Trophoblast cell (in vitro differentiated cells and primary cell): ENCODE measurements around the gene PLXDC2.

Experiments used
- DNase-seq, 2 donors: peaks; one replicate each; pipeline ENCODE4 v3.0.0-alpha.2; 2016
- H2AFZ ChIP-seq: 2 replicates; pipeline ENCODE4 v1.6.1; 2013; ENCODE audit warnings: low read length, moderate library complexity, mild to moderate bottlenecking; ENCODE audit not compliant: insufficient read depth, poor library complexity
- H2AK5ac ChIP-seq: 2 replicates; pipeline ENCODE4 v1.6.1; 2013; ENCODE audit warnings: mild to moderate bottlenecking, low read length
- H2BK120ac ChIP-seq: 2 replicates; pipeline ENCODE4 v1.6.1; 2013; ENCODE audit warnings: low read length, mild to moderate bottlenecking, moderate library complexity; ENCODE audit not compliant: insufficient read depth, poor library complexity
- H2BK12ac ChIP-seq: 2 replicates; pipeline ENCODE4 v1.6.1; 2013; ENCODE audit warnings: mild to moderate bottlenecking, low read length, moderate library complexity
- H2BK5ac ChIP-seq: 2 replicates; pipeline ENCODE4 v1.6.1; 2013; ENCODE audit warnings: low read length, low read depth, moderate library complexity, mild to moderate bottlenecking; ENCODE audit not compliant: poor library complexity
- H3K14ac ChIP-seq: 2 replicates; pipeline ENCODE4 v1.6.1; 2013; ENCODE audit warnings: mild to moderate bottlenecking, low read length
- H3K18ac ChIP-seq: 2 replicates; pipeline ENCODE4 v1.6.1; 2013; ENCODE audit warnings: mild to moderate bottlenecking, low read length
- H3K23ac ChIP-seq: 2 replicates; pipeline ENCODE4 v1.6.1; 2013; ENCODE audit warnings: low read length
- H3K27ac ChIP-seq: 2 replicates; pipeline ENCODE4 v1.5.1; 2013; ENCODE audit warnings: low read depth, mild to moderate bottlenecking, inconsistent platforms, low read length, moderate library complexity
- H3K27me3 ChIP-seq: 2 replicates; pipeline ENCODE4 v1.6.1; 2013; ENCODE audit warnings: inconsistent platforms, mild to moderate bottlenecking, low read length, moderate library complexity; ENCODE audit not compliant: insufficient read depth
- H3K36me3 ChIP-seq, 2 experiments: 1 replicate in 1 of 2; 2 replicates in 1 of 2; pipeline ENCODE4 v1.6.1; 2013; ENCODE audit warnings: low read length in 2 of 2, mild to moderate bottlenecking in 2 of 2, moderate library complexity in 1 of 2; ENCODE audit not compliant: insufficient read depth in 2 of 2, control insufficient read depth in 1 of 2
- H3K4ac ChIP-seq: 2 replicates; pipeline ENCODE4 v1.6.1; 2013; ENCODE audit warnings: low read depth, mild to moderate bottlenecking, low read length, moderate library complexity
- H3K4me1 ChIP-seq, 2 experiments: 1 replicate in 1 of 2; 2 replicates in 1 of 2; pipeline ENCODE4 v1.6.1; 2013; ENCODE audit warnings: low read length in 2 of 2, mild to moderate bottlenecking in 2 of 2, moderate library complexity in 1 of 2; ENCODE audit not compliant: insufficient read depth in 2 of 2, control insufficient read depth in 1 of 2
- H3K4me2 ChIP-seq: 2 replicates; pipeline ENCODE4 v1.6.1; 2013; ENCODE audit warnings: inconsistent platforms, mild to moderate bottlenecking, low read length, moderate library complexity
- H3K4me3 ChIP-seq: 2 replicates; pipeline ENCODE4 v1.5.1; 2013; ENCODE audit warnings: mild to moderate bottlenecking, low read depth, low read length, inconsistent platforms
- H3K79me1 ChIP-seq: one replicate; pipeline ENCODE4 v1.6.1; 2013; ENCODE audit warnings: low read length
- H3K79me2 ChIP-seq: 2 replicates; pipeline ENCODE4 v1.6.1; 2013; ENCODE audit warnings: low read length, mild to moderate bottlenecking; ENCODE audit not compliant: control insufficient read depth, insufficient read depth, poor library complexity
- H3K9ac ChIP-seq: 2 replicates; pipeline ENCODE4 v1.6.1; 2013; ENCODE audit warnings: mild to moderate bottlenecking, low read length
- H3K9me3 ChIP-seq: 2 replicates; pipeline ENCODE4 v1.6.1; 2013; ENCODE audit warnings: low read depth, mild to moderate bottlenecking, control low read depth, inconsistent platforms, low read length; ENCODE audit not compliant: insufficient read depth
- H4K12ac ChIP-seq: 2 replicates; pipeline ENCODE4 v1.6.1; 2013; ENCODE audit warnings: low read depth, mild to moderate bottlenecking, low read length, moderate library complexity
- H4K8ac ChIP-seq: 2 replicates; pipeline ENCODE4 v1.6.1; 2013; ENCODE audit warnings: low read depth, mild to moderate bottlenecking, low read length, moderate library complexity
- H4K91ac ChIP-seq: one replicate; pipeline ENCODE4 v1.6.1; 2013; ENCODE audit warnings: low read depth, mild to moderate bottlenecking, low read length, moderate library complexity
- WGBS: extraction: QIAGEN DNeasy Blood & Tissue Kit; methylation state at CpG from one replicate; pipeline ENCODE4 v1.1.7; 2013; ENCODE audit warnings: missing lambda C conversion rate; ENCODE audit not compliant: insufficient read length, insufficient coverage; ENCODE audit errors: extremely low coverage; 5-methylcytosine and 5-hydroxymethylcytosine counted together

Gene PLXDC2

DNA sequence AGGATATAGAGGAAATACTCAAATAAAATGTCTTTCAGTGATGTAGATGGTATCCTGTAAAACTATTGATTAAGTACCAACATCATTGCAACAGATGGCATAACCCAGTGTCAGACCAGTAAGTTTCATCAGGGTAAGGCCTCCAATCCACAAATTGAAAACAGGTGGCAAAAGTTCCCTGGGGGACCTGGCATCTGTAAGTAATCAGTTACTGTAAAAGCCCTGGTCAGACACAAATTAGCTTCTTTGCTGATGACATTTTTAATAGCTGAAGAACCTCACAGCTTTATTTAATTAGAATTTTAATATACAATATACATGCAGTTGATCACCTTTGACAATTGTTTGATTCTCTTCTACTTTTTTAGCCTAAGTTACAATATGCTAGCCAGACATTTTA is 152.5 kb downstream of the PLXDC2 start:
- no peaks in the 10 kb centered on the region for H3K9me3 ChIP-seq
- H3K27me3 ChIP-seq: no peaks in the 10 kb centered on the region
- no peak overlapping the region for H3K18ac ChIP-seq
- H4K12ac ChIP-seq: no peak overlapping the region
- H2BK5ac ChIP-seq: no peak overlapping the region
- DNase-seq: no peak
- no peak overlapping the region for H2AFZ ChIP-seq
- no peak overlapping the region for H4K91ac ChIP-seq
- no peak overlapping the region for H3K4ac ChIP-seq
- no peak overlapping the region for H2AK5ac ChIP-seq
- no peak overlapping the region for H3K14ac ChIP-seq
- H3K9ac ChIP-seq: no peak overlapping the region
- no peak overlapping the region for H3K4me2 ChIP-seq
- H3K27ac ChIP-seq: no peak overlapping the region
- peaks cover 0 to 3% of the 10 kb centered on the region in 2 experiments for H3K4me1 ChIP-seq
- no peaks in the 10 kb centered on the region for H3K79me1 ChIP-seq
- H2BK12ac ChIP-seq: no peak overlapping the region
- no peaks in the 10 kb centered on the region for H3K36me3 ChIP-seq
- H3K4me3 ChIP-seq: no peak overlapping the region
- no peak overlapping the region for H3K23ac ChIP-seq
- no peak overlapping the region for H2BK120ac ChIP-seq
- no peak overlapping the region for H4K8ac ChIP-seq
- H3K79me2 ChIP-seq: no peaks in the 10 kb centered on the region

DNA sequence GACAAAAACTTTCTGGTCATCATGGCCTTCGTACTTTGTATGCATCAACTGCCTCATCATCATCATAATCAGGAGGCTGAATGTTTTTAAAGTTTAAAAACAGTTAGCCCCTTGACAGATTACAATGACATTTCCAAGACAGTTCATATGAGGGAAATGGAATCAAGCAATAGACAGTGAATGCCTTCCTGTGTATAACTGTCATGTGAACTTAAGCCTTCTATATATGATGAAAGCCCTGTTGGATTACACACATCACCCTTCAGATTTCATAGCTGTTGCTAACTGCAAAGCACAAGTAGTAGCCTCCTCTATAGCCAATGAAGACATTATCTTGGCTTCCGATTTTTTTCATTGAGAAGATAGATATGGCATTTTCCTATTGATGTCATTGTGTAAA is 154.0 kb downstream of the PLXDC2 start:
- no peak for DNase-seq
- Histone ChIP-seq H2AK5ac (no peak overlapping the region), H3K23ac (no peak overlapping the region), H3K4me1 (peaks cover 0 to 3% of the 10 kb centered on the region in 2 experiments), H3K79me2 (no peaks in the 10 kb centered on the region), H3K9ac (no peak overlapping the region), H3K14ac (no peak overlapping the region), H3K4me3 (no peak overlapping the region), H3K4me2 (no peak overlapping the region), H4K91ac (no peak overlapping the region), H2BK120ac (no peak overlapping the region), H3K36me3 (no peaks in the 10 kb centered on the region), H3K4ac (no peak overlapping the region), H4K12ac (no peak overlapping the region), H2AFZ (no peak overlapping the region), H3K18ac (no peak overlapping the region), H3K27me3 (no peaks in the 10 kb centered on the region), H3K79me1 (no peaks in the 10 kb centered on the region), H4K8ac (no peak overlapping the region), H2BK12ac (no peak overlapping the region), H3K9me3 (no peaks in the 10 kb centered on the region), H2BK5ac (no peak overlapping the region), H3K27ac (no peak overlapping the region)
- WGBS: no CpG with 5 or more reads among the region's 2 CpGs

DNA sequence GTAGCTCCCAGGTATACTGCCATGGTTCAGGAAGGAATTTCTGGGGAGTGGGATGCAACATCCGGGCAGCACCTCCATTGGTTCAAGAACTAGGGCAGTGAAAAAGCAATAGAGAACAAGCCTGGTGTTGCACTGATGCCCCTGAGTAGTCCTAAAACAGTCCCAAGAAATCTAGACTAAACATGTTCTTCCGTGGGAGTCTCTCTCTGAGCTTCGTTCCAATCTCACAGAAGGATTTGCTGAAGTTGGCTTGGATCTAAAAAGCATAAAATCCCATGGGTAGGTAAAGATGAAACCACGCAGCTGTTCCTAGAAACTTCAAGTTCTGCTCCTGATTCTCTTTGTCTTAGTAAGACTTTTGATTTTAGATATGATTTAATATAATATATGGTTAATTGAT is 154.5 kb downstream of the PLXDC2 start:
- Histone ChIP-seq H3K4me1 (peaks cover 0 to 3% of the 10 kb centered on the region in 2 experiments), H3K9me3 (no peaks in the 10 kb centered on the region), H2BK120ac (no peak overlapping the region), H4K8ac (no peak overlapping the region), H3K27ac (no peak overlapping the region), H3K36me3 (no peaks in the 10 kb centered on the region), H4K91ac (no peak overlapping the region), H3K9ac (no peak overlapping the region), H3K27me3 (no peaks in the 10 kb centered on the region), H3K4me2 (no peak overlapping the region), H3K23ac (no peak overlapping the region), H2AK5ac (no peak overlapping the region), H3K79me1 (no peaks in the 10 kb centered on the region), H3K79me2 (no peaks in the 10 kb centered on the region), H2AFZ (no peak overlapping the region), H3K4me3 (no peak overlapping the region), H3K18ac (no peak overlapping the region), H3K14ac (no peak overlapping the region), H3K4ac (no peak overlapping the region), H2BK12ac (no peak overlapping the region), H2BK5ac (no peak overlapping the region), H4K12ac (no peak overlapping the region)
- no CpG with 5 or more reads among the region's 4 CpGs for WGBS
- no peak for DNase-seq

DNA sequence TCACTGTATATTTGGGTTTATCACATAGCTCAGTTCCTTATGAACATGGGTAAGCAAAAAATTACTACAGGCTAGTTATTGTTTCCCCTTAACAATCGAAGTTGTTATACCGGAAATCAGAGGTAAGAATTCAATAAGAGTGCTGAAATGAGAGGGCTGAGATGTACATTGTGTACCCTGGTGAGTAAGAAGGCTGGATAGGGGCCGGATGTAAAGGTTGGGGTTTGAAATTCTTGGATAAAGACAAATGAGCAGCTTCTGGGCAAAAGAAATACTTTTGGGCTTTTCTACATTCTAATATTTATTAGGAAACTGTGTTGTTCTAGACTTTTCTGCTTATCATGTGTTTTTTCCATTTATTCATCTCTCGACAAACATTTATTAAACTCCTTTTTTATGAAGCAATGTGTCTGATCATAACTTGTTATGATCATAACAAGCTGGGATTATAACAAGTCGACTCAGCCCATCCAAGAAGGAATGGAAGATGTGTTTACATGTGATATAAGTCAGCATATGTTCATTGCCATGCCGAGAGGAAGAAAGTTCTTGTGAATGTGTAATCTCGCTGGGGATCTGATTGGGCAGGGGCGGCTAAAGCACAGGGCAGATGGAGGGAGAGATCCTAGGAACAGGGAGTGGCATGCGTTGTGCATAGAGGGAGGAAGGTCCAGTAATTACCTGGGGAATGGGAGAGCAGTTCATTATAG is 155.3 kb downstream of the PLXDC2 start:
- no peak for DNase-seq
- Histone ChIP-seq H3K4me3 (no peak overlapping the region), H3K36me3 (no peaks in the 10 kb centered on the region), H3K27ac (no peak overlapping the region), H3K4me2 (no peak overlapping the region), H3K27me3 (no peaks in the 10 kb centered on the region), H2AFZ (no peak overlapping the region), H3K23ac (no peak overlapping the region), H3K14ac (no peak overlapping the region), H3K9ac (no peak overlapping the region), H4K8ac (no peak overlapping the region), H3K79me2 (no peaks in the 10 kb centered on the region), H3K79me1 (no peaks in the 10 kb centered on the region), H2BK12ac (no peak overlapping the region), H3K18ac (no peak overlapping the region), H3K9me3 (no peaks in the 10 kb centered on the region), H2AK5ac (no peak overlapping the region), H2BK120ac (no peak overlapping the region), H3K4me1 (peaks cover 0 to 3% of the 10 kb centered on the region in 2 experiments), H4K91ac (no peak overlapping the region), H2BK5ac (no peak overlapping the region), H4K12ac (no peak overlapping the region), H3K4ac (no peak overlapping the region)
- WGBS: no CpG with 5 or more reads among the region's 9 CpGs
